ENCODE data around the gene ANKLE2. TPM values are rescaled to one million over a fixed set of nuclear protein-coding genes. Genes with fewer than 3 reads are reported as not detected.

ANKLE2 gene
- total and polyA plus RNA-seq, 10 of the 15 experiments (the other 5 are each of a cell fraction or from before 2014, with no cell fraction given), result 4.3 to 89.4 (median 53.0) TPM

DNA sequence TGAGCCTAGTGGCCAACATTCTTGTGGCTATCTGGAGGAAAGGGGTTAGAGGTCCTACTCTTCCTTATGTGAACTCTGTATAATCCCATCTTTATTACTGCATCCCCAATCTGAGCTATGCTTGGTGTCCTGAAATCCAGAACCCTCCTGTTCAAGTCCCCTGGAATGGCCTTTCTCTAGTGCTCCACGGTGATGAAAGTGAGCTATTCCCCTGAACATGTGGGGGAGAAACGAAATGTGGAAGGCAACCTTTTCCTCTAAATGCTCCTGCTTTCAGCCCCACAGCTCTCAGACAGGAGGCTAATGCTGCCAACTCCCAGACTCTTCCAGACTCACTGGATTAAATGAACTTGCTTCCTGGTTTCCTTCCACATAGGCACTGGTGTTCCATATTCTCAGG, 53.5 kb downstream of the ANKLE2 start:
- Histone ChIP-seq H3K36me3 (ENCODE audit: control insufficient read depth in 2 of 2, insufficient read depth in 2 of 2, low read length in 1 of 2) (peaks cover 3% of the 10 kb centered on the region in 2 experiments; a peak in 2 of 4 replicates), H4K20me1 (ENCODE audit: control insufficient read depth, insufficient read depth) (no peaks in the 10 kb centered on the region; the same call in 1 of the 2 replicates), H2AFZ (ENCODE audit: control insufficient read depth, low read depth, low read length) (no peak overlapping the region), H3K4me3 (no peak overlapping the region), H3K4me2 (ENCODE audit: control insufficient read depth, insufficient read depth) (no peak overlapping the region), H3K9me3 (replicated peaks; ENCODE audit: control insufficient read depth, insufficient read depth, low read length) (no peaks in the 10 kb centered on the region), H3K79me2 (ENCODE audit: control insufficient read depth, insufficient read depth, low read length) (peaks cover 32% of the 10 kb centered on the region), H3K4me1 (ENCODE audit: control insufficient read depth, insufficient read depth, low read length) (no peaks in the 10 kb centered on the region; the same call in 1 of the 2 replicates), H3K27ac (ENCODE audit: control insufficient read depth, insufficient read depth) (no peak overlapping the region), H3K9ac (ENCODE audit: control insufficient read depth, insufficient read depth, low read length) (no peak overlapping the region), H3K27me3 (replicated peaks in 1 of 2; ENCODE audit: control insufficient read depth in 2 of 2, insufficient read depth in 2 of 2, low read length in 1 of 2) (no peaks in the 10 kb centered on the region)
- WGBS (ENCODE audit: insufficient coverage, insufficient replicate concordance, low lambda C conversion rate, missing lambda C conversion rate), result 100% methylated on average over 2 of the region's 2 CpGs
- TSS peak; percentile 48 for BruUV-seq (replicated peaks)
- ChIA-PET CTCF (interaction anchor here (1.2 kb wide), 1 partner anchor 16 kb away, joined by 3 read pairs; no protein-coding TSS in a partner anchor), SMC1A (ENCODE audit: uncharacterized antibody, unreplicated experiment) (interaction anchor here (1.3 kb wide), 1 partner anchor 124 kb away, joined by 3 read pairs; no protein-coding TSS in a partner anchor), RAD21 (ENCODE audit: unreplicated experiment) (interaction anchor here (0.6 kb wide), 1 partner anchor 430 kb away, joined by 3 read pairs; no protein-coding TSS in a partner anchor), POLR2A (interaction anchor here (0.6 kb wide), 1 partner anchor 292 kb away, joined by 3 read pairs; no protein-coding TSS in a partner anchor)
- no peak for ATAC-seq
- no peak for FAIRE-seq
- no peak for DNase-seq (ENCODE audit: low read depth, low spot score)
- in situ Hi-C loops (cut with MboI) (no loop called here), intact Hi-C loops (cut with micrococcal nuclease; ENCODE audit: unreplicated experiment) (no loop called here)
- no peak for TF ChIP-seq MYC (IDR thresholded peaks at IDR 0.05; ENCODE audit: insufficient read depth, insufficient read length, insufficient replicate concordance, low read length, severe bottlenecking)

DNA sequence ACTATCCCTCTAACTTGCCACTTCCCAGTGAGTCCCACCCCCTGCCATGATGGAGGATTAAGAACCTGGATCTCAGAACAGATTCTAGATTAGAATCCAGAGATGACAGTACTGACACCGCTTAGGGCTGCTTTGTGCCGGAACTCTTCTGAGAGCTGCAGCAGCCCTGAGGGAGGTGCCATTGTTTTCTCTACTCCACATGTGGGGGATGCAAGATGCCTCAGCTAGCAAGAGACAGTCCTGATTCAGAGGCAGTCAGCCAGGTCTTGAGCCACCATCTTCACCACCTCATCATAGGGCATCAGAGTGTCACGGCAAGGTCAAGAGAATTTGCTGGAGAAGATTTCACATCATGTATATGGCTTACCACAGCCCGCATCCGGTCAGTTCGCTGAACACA, 54.4 kb downstream of the ANKLE2 start:
- no peak for FAIRE-seq
- no peak overlapping the region for H3K9ac ChIP-seq (ENCODE audit: control insufficient read depth, insufficient read depth, low read length)
- TF ChIP-seq ZNF384 (IDR thresholded peaks at IDR 0.05; ENCODE audit: borderline replicate concordance, low read depth, low read length) (no peak), EP300 (IDR thresholded peaks at IDR 0.05; ENCODE audit: borderline replicate concordance in 1 of 2, control insufficient read depth in 1 of 2, low read depth in 2 of 2, low read length in 2 of 2) (no peak), SPI1 (IDR thresholded peaks at IDR 0.05; ENCODE audit: borderline replicate concordance, insufficient read depth, low read depth, low read length) (no peak), TBL1XR1 (IDR thresholded peaks at IDR 0.05; ENCODE audit: low read depth, low read length) (no peak), BMI1 (IDR thresholded peaks at IDR 0.05; ENCODE audit: borderline replicate concordance) (no peak)
- TF ChIP-seq, protein P1, sequence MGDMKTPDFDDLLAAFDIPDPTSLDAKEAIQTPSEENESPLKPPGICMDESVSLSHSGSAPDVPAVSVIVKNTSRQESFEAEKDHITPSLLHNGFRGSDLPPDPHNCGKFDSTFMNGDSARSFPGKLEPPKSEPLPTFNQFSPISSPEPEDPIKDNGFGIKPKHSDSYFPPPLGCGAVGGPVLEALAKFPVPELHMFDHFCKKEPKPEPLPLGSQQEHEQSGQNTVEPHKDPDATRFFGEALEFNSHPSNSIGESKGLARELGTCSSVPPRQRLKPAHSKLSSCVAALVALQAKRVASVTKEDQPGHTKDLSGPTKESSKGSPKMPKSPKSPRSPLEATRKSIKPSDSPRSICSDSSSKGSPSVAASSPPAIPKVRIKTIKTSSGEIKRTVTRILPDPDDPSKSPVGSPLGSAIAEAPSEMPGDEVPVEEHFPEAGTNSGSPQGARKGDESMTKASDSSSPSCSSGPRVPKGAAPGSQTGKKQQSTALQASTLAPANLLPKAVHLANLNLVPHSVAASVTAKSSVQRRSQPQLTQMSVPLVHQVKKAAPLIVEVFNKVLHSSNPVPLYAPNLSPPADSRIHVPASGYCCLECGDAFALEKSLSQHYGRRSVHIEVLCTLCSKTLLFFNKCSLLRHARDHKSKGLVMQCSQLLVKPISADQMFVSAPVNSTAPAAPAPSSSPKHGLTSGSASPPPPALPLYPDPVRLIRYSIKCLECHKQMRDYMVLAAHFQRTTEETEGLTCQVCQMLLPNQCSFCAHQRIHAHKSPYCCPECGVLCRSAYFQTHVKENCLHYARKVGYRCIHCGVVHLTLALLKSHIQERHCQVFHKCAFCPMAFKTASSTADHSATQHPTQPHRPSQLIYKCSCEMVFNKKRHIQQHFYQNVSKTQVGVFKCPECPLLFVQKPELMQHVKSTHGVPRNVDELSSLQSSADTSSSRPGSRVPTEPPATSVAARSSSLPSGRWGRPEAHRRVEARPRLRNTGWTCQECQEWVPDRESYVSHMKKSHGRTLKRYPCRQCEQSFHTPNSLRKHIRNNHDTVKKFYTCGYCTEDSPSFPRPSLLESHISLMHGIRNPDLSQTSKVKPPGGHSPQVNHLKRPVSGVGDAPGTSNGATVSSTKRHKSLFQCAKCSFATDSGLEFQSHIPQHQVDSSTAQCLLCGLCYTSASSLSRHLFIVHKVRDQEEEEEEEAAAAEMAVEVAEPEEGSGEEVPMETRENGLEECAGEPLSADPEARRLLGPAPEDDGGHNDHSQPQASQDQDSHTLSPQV (IDR thresholded peaks at IDR 0.05), result no peak

More for the DNA sequence above, 54.4 kb downstream of the ANKLE2 start:
- H3K79me2 ChIP-seq (ENCODE audit: control insufficient read depth, insufficient read depth, low read length), result peaks cover 24% of the 10 kb centered on the region
- H2AFZ ChIP-seq (ENCODE audit: control insufficient read depth, low read depth, low read length), result no peak overlapping the region
- H3K27ac ChIP-seq (ENCODE audit: control insufficient read depth, insufficient read depth), result no peak overlapping the region
- DNase-seq (ENCODE audit: low read depth, low spot score) (no peak), ATAC-seq (no peak)
- WGBS (ENCODE audit: insufficient coverage, insufficient replicate concordance, low lambda C conversion rate, missing lambda C conversion rate), result 93% methylated on average over 6 of the region's 6 CpGs
- ChIA-PET SMC1A (ENCODE audit: uncharacterized antibody, unreplicated experiment) (no interaction called here), POLR2A (no interaction called here), RAD21 (ENCODE audit: unreplicated experiment) (no interaction called here), CTCF (no interaction called here)
- peaks cover 3 to 5% of the 10 kb centered on the region in 2 experiments; a peak in 3 of 4 replicates for H3K36me3 ChIP-seq (ENCODE audit: control insufficient read depth in 2 of 2, insufficient read depth in 2 of 2, low read length in 1 of 2)
- intact Hi-C loops (cut with micrococcal nuclease; ENCODE audit: unreplicated experiment), result no loop called here
- no peaks in the 10 kb centered on the region for H3K27me3 ChIP-seq (replicated peaks in 1 of 2; ENCODE audit: control insufficient read depth in 2 of 2, insufficient read depth in 2 of 2, low read length in 1 of 2)
- BruUV-seq (replicated peaks), result no TSS peak
- no peaks in the 10 kb centered on the region; the same call in 1 of the 2 replicates for H3K4me1 ChIP-seq (ENCODE audit: control insufficient read depth, insufficient read depth, low read length)
- H4K20me1 ChIP-seq (ENCODE audit: control insufficient read depth, insufficient read depth), result no peaks in the 10 kb centered on the region
- in situ Hi-C loops (cut with MboI), result no loop called here
- H3K9me3 ChIP-seq (replicated peaks; ENCODE audit: control insufficient read depth, insufficient read depth, low read length), result no peaks in the 10 kb centered on the region
- H3K4me2 ChIP-seq (ENCODE audit: control insufficient read depth, insufficient read depth), result no peak overlapping the region
- no peak overlapping the region for H3K4me3 ChIP-seq
